Esophagus muscularis mucosa (tissue), 4 donors: Measurements from ENCODE around the gene ACYP1.

Experiments
- CTCF ChIP-seq, 3 experiments: fragments of 200-600 bp in 2 of 3; fragments of 450-650 bp in 1 of 3; sonication (generic) in 2 of 3; IDR thresholded peaks; one replicate each; pipeline ENCODE4 v1.5.1; 2017 to 2019; ENCODE audit warnings: antibody characterized with exemption in 3 of 3, mild to moderate bottlenecking in 2 of 3, moderate library complexity in 1 of 3
- EP300 ChIP-seq: sonication (generic); formaldehyde crosslinking; IDR thresholded peaks from one replicate; pipeline ENCODE4 v1.6.1; 2017; ENCODE audit warnings: antibody characterized with exemption
- POLR2AphosphoS5 ChIP-seq, 2 donors: sonication (generic); formaldehyde crosslinking; IDR thresholded peaks; one replicate each; pipeline ENCODE4 v1.6.1; 2017; ENCODE audit warnings: antibody characterized with exemption in 2 of 2

- TF ChIP-seq CTCF (IDR thresholded peaks at IDR 0.05), result no peak
- TF ChIP-seq POLR2AphosphoS5 (IDR thresholded peaks at IDR 0.05), result no peak
- TF ChIP-seq EP300, result no peak
Observed at GRCh38 chr14:75030147-75030546, 33.7 kb downstream of the ACYP1 start.
